GM21447 (cell line): ENCODE data around the gene ZNF329.

Experiments used
- ATAC-seq: cut with Tn5 transposase; IDR thresholded peaks from one replicate; pipeline ENCODE4 v1.9.1; 2021; ENCODE audit not compliant: unreplicated experiment

The ZNF329 gene

DNA sequence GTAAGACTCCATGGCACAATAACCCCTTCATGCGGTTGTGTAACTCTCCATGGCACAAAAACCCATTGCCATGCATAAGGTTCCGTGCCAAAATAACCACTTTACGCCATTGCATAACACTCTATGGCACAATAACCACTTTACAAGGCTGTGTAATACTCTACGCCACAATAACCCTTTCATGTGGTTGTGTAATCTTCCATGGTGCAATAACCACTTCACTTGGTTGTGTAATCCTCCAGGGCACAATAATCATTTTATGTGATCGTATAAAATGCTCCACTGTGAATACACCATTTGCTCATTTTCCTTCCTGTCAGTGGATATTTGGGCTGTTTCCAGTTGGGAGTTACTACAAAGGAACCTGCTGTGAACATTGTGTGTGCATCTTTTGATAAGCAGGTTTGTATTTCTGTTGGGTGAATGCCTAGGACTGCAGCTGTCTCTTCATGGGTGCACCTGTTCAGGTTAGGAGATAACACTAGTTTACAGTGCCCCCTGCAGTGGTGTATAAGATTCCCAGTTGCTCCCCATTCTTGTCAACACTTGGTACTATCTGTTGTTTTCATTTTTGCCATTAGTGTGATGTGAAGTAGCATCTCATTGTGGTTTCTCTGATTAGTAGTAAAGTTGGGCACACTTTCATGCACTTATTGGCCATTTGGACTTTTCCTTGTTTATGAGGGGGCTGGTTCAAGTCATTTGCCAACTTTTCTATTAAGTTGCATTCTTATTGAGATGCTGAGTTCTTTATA, 31.4 kb downstream of the ZNF329 start:
- no peak for ATAC-seq

- ATAC-seq, result no peak
Observed at GRCh38 chr19:58117841-58118575, 32.6 kb downstream of the ZNF329 start.

- no peak for ATAC-seq
Observed at GRCh38 chr19:58108546-58108817, 42.1 kb downstream of the ZNF329 start.

DNA sequence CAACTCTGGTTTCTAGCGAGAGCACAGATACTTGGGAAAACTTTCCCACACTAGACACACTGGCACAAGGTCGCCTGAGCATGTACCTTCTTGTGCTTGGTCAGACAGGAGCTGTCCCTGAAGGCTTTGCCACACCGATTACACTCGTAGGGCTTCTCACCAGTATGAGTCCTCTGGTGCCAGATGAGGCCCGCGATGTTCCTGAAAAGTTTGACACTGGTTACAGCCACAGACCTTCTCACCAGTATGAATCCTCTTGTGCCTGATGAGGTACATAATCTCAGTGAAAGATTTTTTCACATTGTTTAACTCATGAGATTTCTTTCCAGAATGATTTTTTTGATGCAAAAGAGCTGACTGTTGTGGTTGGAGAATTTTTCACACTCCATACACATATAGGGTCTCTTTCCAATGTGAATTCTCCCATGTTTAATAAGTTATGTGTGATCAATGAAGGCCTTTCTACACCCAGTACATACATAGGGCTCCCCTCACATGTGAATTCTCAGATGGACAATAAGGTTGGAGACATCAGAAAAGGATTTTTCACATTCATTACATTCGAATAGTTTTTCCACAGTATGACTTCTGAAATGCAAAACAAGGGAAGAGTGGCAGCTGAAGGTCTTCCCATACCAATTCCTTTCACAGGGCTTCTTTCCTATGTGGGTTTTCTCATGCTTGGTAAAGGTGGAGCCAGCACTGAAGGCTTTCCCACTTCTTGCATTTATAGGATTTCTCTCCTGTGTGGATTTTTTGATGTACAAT, 42.6 kb downstream of the ZNF329 start:
- no peak for ATAC-seq

DNA sequence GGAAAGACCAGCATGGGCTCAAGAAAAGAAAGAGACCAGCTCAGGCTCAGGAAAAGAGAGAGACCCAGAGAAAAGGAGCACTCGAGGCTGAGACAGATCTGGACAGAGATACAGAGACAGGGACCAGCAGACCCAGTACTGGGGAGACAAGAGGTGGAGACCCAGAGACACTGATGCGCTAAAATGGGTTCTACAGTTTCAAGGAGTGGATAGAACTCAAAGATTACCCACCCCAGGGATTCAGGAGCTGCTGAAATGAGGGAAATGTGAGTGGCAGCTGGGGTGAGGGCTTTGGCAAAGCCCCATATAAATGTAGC, 51.9 kb downstream of the ZNF329 start:
- ATAC-seq, result no peak

- no peak for ATAC-seq
Observed at GRCh38 chr19:58097781-58098681, 52.6 kb downstream of the ZNF329 start, which contains the start of gene ZSCAN18. Gene ZSCAN18 (minus strand): TSS chr19:58098231. CDS start chr19:58090267, 7,964 bp downstream.

GRCh38 chr19:58097349-58097748, 53.2 kb downstream of the ZNF329 start:
- ATAC-seq, result no peak

DNA sequence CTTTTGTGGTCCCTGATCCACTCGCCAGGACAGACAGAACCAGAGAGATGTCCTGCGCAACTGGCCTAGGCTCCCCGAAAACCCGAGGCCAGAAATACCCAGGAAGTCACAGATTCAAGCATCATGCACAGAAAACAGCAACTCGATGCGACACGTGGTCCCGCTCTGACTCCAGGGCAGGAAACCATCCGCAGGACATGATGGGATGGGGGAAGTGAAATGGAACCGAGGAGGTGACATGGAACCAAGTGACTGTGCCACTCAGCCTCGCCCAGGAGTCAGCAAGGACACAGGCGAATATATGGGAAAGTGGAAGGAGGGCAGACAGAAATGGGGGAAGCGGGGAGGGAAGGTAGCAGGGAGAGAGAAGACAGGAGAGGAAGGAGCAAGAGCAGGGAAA, 53.7 kb downstream of the ZNF329 start:
- ATAC-seq, result no peak

GRCh38 chr19:58095328-58095727, 55.3 kb downstream of the ZNF329 start:
- no peak for ATAC-seq

DNA sequence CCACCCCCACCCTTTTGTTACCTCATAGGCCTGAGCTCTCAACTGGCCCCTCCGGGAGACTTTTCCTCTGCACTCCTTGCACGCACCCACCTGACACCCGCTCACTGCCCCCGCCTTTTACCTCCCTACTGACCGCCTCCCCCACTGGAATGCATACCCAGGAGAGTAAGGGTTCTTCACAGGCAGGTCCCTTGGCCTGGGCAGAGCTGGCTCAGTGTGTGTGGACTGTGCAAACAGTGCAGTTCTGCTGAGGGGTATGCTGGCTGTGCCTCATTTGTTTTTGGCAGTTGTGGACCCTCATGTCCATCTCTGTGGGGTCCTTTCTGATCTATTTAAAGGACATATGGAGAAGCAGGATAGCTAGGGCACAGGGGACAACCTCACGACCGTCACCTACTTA, 57.5 kb downstream of the ZNF329 start:
- no peak for ATAC-seq

- ATAC-seq, result no peak
Observed at GRCh38 chr19:58091251-58091995, 59.2 kb downstream of the ZNF329 start.

DNA sequence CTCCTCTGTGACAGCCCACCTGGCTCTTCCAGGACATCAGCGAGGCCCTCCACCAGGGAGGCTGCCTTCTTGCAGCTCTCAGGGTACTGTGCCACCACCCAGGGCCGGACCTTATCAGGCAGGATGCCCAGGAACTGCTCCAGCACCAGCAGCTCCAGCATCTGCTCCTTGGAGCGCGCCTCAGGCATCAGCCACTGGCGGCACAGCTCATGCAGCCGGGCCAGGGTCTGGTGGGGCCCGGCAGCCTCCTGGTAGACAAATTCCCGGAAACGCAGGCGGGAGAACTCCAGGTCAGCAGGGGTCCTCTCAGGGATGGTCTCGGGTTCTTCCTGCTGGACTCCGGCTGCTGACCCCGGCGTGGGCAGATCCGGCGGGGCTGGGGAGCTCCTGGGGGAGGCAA, 60.7 kb downstream of the ZNF329 start:
- no peak for ATAC-seq

- no peak for ATAC-seq
Observed at GRCh38 chr19:58088521-58089052, 62.0 kb downstream of the ZNF329 start.

GRCh38 chr19:58086825-58087710, 63.5 kb downstream of the ZNF329 start:
- no peak for ATAC-seq

DNA sequence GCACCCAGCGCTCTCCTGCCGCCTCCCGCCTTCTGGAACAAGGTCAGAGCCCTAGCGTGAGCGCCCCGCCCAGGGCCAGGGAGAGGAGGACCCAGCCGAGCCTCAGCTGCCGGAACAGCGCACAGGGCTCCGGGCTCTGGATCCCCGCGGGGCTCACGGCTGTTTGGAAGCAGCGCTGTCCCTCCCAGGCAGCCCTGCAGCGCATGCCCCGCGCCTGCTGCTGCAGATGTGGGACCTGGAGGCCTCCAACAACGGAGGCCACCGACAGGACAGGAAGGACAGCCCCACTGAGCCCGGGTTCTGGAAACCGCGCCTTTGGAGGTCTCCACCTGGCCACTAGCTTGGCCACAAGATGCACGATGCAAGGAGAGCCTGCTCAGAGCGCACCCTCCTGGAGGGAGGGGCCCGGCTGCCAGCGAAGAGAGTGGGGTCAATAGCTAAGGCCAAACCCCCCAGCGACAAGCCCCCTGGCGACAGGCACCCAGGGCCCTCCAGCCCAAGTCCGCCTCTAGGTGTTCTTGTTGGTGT, 65.2 kb downstream of the ZNF329 start:
- no peak for ATAC-seq

DNA sequence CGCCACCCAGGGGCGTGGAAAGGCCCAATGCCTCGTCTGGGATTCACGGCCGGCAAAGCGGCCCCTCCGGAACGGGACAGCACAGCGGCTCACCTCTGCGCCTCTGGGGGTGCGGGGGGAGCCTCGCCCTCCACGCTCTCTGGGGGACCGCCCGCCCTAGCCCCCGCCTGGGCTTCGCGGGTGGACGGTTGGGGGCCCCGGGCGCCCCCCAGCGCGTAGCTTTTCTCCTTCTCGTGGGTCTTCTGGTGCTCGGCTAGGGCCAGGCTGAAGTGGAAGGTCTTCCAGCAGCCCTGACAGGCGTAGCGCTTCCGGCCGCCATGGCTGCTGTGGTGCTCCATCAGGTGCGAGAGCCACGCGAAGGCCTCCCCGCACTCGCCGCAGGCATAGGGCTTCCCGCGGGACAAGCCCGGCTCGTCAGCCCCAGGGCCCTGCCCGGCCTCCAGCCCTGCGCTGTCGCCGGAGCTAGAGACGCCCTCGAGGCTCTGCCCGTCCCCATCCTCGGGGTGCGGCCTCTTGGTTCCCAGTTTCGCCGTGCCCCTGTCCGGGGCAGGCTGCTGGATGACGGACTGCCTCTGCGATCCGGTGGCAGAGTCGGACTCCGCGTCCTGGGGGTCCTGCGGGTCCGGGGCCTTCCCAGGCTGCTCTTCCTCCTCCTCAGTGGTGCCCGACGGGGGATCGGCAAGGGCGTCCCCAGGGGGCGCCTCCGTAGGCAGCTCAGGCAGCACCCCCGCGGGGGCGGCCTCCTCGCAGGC, 65.8 kb downstream of the ZNF329 start:
- no peak for ATAC-seq

DNA sequence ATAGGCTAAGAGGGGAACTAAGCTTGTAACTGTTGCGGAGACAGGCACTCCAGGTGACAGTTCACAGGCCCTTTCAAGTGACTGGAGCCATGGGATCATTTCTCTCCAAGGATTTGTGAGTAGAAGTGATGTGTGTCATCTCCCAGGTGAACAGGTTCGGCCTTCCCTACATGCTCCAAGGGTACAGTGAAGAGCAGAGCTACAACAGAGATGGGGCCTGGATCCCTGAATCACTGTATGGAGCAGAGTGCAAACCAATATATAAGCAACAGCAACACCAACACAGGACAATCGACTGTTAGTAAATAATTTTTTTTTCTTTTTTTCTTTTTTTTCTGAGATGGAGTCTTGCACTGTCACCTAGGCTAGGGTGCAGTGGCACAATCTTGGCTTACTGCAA, 67.6 kb downstream of the ZNF329 start:
- no peak for ATAC-seq

DNA sequence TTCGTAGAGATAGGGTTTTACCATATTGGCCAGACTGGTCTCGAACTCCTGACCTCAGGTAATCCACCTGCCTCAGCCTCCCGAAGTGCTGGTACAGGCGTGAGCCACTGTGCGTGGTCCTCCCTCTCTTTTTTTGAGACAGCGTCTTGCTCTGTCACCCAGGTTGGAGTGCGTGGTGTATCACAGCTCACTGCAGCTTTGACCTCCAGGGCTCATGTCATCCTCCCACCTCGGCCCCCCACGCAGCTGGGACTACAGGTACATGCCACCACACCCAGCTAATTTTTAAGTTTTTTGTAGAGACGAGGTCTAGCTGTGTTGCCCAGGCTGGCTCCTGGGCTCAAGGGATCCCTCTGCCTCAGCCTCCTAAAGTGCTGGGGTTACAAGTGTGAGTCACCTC, 70.8 kb downstream of the ZNF329 start:
- no peak for ATAC-seq
